CMK (cell line): ENCODE measurements around the gene RAB14.

Experiments
- DNase-seq: peaks from one replicate; pipeline ENCODE4 v3.0.0-alpha.2; 2010; ENCODE audit warnings: low read depth

RAB14 gene

GRCh38 chr9:121219530-121219929 lies 17.9 kb upstream of the RAB14 start:
- no peak for DNase-seq

GRCh38 chr9:121218357-121219027 lies 16.8 kb upstream of the RAB14 start:
- DNase-seq, result no peak

DNA sequence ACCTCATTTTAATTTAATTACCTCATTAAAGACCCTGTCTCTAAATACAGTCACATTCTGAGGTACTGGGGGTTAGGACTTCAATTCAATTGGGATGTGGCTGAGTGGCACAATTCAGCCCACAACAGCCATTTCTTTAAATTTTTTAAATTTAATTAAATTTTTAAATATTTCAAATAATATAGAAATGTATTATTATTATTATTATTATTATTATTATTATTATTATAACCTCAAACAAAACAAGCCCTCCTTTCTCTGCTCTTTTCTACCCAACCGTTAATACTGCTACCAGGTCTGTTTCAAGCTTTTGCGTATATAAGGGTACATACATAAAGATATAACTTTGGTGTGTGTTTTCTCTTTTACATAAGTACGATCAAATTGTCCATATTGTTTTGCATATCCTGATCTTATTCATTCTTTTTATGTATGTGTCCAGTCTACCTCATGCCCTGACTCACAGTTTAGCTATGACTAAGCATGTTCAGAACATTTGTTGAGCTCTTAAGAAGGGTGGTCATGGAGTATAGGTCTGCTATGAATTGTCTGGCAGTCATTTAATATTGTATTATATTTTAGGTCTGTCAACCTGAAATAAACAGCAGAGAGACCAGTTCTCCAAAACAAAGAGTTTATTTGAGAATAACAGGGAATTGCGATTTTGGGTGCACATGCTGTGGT lies 16.1 kb upstream of the RAB14 start:
- no peak for DNase-seq

- no peak for DNase-seq
These were observed 14.7 kb upstream of the RAB14 start for GRCh38 chr9:121216271-121216805.

DNA sequence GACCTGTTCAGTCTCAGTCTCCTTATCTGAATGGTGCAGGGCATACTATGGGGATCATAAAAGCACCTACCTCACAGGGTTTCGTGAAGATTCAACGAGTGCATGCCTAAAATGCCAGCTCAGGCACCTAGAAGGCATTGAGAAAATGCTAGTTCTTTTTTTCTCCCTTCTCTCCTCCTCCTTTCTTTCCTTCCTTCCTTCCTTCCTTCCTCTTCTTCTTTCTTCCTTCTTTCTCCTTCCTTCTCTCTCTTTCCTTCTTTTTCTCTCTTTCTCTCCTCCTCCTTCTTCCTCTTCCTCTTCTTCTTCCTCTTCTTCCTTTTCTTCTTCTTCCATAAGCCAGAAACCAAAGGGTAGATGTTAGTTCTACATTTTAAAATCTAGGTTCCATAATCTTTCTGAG lies 12.3 kb upstream of the RAB14 start:
- DNase-seq, result no peak

GRCh38 chr9:121213136-121213806 lies 11.6 kb upstream of the RAB14 start:
- DNase-seq, result peak; percentile 45

DNA sequence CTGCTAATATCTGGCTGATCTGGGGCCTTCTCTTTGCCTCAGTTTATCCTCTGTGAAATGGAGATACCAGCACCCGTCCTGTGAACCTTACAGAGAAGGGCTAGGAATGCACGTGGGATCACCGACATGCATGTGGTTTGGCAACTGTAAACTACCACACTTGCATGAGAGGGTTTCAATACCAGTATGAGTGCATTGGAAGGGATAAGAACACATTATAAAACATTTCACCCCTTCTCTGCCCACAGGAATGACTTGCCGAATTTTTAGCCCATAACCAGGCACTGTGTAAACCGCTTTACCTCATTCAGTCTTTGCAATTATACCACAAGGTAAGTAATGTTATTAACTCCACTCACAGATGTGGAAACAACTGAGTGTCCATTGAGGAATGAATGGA lies 8.9 kb upstream of the RAB14 start:
- no peak for DNase-seq

DNA sequence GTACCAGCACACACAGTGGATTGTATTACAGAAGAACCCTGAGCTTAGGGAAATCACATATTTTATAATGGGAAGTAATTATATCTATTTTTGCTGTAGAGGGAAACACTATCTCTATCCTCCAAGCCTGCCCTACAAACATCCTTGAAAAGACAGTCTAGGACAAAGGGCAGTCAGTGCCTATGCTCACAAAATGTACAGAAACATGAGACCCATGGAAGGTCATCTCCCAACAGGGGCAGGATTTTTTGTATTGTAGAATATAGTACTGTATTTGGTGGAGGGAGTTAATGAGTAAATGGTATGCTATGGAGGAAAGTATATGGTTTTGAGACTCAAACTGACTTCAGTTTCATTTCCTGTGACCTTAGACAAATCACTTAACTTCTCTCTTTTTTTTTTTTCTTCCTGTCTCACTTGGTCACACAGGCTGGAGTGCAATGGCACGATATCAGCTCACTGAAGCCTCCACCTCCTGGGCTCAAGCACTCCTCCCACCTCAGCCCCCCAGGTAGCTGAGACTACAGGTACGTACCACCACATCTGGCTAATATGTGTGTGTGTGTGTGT lies 5.8 kb upstream of the RAB14 start:
- no peak for DNase-seq

DNA sequence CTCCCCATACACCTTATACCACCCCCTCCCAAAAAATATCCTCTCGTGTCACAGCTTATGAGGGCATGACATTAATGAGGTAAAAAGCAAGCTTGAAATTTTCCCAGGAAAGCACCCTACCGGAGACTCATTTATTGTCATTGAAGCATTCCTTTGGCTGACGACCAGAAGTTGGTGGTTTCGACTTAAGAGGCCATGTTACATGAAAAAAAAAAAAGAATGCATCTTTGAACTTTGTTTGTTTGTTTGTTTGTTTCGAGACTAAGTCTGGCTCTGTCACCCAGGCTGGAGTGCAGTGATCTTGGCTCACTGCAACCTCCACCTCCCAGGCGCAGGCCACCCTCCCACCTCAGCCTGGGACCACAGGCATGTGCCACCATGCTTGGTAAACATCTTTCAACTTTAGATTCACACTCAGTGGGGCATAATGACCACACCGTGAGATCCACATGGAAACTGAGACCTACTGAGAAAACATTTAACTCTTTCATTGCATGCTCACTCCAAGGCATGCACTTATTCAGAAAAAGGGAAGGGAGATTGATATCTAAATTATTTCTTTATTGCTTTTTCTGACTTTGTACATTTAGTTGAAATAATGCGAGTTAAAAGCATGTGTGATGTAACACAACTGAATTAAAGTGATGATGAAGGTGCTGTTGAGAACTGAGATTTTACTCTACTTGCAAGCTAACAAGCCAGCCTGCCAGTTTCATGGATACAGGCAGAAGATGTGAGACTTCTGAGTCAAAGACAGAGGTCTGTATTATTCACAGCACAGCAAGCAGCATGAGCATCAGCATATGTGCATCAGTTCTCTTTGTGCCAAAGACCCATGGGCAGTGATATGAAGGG lies 5.1 kb upstream of the RAB14 start:
- DNase-seq, result no peak

- no peak for DNase-seq
These were observed 2.9 kb upstream of the RAB14 start for GRCh38 chr9:121204611-121205010.

DNA sequence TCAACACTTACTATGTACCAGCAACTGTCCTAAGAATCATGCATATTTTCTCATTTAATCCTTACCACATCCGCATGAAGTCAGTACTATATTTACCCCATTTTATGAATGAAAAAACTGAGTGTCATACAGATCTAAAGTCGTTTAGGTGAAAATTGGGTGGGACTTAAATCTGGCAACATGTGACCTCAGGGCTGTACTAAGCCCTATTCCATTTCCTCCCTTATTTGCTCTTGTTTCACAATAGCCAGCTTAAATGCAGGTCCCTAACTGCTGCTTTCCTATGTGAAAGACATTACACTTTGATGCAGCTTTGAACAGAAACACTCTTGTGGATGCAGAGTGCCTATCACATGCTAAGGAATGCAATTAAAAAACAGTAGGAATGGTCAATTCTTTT lies 2.5 kb upstream of the RAB14 start:
- no peak for DNase-seq

DNA sequence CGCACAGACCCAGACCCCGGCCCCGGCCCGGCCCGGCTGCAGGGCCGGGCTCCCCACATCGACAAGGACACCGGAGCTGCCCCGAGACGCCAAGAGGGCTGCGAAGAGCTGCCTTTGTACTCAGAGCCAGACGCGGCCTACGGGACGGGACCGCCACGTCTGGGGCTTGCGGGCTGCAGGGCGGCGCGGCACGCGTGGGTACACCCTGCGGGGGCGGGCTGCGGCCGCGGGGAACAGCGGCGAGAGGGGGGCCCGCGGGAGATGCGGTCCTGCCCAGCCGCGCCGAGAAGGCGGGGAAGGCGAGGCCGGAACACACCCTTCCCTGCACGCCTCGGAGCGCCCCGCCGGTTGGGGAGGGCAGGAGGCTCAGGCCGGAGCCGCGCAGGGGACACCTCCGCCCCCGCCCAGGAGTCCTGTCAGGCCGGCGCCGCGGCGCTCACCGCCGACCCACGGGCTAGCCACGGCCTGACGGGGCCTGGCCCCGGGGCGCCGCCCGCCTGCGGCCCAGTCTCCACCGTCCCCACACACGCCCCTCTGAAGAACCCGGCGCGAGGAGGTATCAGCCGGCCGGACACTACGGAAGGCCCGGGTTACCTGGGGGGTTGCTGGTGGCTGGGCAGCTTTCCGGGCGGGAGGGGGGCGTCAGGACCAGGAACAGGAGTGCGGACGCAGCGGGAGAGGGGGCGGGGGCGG lies 478 bp downstream of the RAB14 start:
- peak; percentile 24 for DNase-seq

GRCh38 chr9:121200356-121200755 lies 1.3 kb downstream of the RAB14 start:
- no peak for DNase-seq

GRCh38 chr9:121199921-121200320 lies 1.7 kb downstream of the RAB14 start:
- no peak for DNase-seq

- no peak for DNase-seq
These were observed 3.1 kb downstream of the RAB14 start for GRCh38 chr9:121198512-121199042.

GRCh38 chr9:121197132-121197531 lies 4.5 kb downstream of the RAB14 start:
- no peak for DNase-seq

- no peak for DNase-seq
These were observed 5.3 kb downstream of the RAB14 start for GRCh38 chr9:121196389-121196788.

DNA sequence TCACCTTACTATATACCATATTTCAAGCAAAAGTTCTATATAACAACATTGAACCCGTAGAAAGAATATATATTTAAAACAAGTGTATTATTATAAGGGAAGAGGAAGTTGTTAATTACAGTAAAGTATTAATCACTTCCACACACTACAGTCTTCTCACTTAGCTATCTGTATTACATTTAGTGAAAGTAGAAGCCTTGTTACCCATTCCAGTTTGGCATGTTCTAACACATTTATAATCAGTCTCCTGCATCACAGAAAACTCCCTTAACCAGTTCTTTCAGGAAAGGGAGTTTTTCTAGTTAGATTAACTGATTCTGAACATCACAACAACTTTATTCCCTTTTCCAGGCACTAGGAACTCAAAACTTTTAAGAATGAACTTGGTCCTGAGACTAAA lies 6.9 kb downstream of the RAB14 start:
- no peak for DNase-seq

DNA sequence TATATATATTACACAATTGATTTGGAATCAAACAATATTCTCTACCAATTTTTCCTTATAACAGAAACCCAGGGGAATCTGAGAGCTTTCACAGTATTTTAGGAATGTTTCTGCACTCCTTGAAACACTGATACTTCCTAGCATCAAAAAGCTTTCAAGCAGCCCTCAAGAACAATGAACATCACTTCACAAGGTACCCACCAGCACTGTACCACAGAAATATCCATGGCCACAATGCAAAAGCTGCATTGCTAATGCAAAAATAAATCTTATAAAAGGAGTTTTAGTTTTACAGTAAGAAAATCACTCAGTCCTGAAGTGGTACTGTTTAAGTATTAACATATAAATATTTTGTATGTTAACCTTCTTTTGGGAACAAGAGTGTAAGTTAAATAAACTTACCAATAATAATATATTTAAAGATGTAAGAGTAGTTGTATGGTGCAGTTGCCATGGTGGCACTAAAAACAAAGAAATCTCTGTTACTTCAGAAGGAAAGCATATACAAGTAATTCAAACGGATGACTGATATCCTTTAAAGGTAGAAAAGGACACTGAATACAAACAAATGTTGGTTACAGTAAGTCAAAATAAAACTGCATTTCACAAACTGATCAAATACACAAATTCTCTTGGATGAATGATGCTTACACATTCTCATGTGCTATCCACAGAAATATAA lies 8.6 kb downstream of the RAB14 start:
- no peak for DNase-seq

DNA sequence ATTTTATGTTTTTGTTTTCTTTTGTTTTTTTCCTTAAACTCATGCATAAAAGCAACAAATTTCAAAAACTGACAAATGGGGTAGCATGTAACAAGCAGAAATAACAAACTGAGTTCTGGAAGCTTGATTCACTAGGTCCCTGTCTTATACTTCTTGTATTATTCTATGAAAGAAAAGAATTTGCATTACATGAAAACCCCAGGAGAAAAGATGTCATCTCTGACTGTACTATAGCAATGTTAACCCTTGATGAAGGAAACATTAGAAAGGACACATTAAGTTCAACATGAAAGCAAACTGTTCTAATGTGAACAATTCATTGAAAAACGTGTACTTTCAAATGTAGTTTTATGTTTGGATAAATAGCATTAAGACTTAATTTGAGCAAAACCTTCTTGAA lies 9.2 kb downstream of the RAB14 start:
- no peak for DNase-seq
